Measurements from ENCODE around the gene PARD6G.

The PARD6G gene

GRCh38 chr18:80208620-80209019 lies 38.7 kb downstream of the PARD6G start:
- DNase-seq, result no peak
- TF ChIP-seq CTCF (IDR thresholded peaks at IDR 0.05; ENCODE audit: low read depth, low read length, missing control alignments), result no peak
- no peaks in the 10 kb centered on the region for H3K36me3 ChIP-seq (replicated peaks)
- in situ Hi-C loops (cut with HindIII; ENCODE audit: low pct_ligation_motif_present, low sequenced_read_pairs), result no loop called here
- no peak overlapping the region for H3K27ac ChIP-seq
- no peaks in the 10 kb centered on the region for H3K27me3 ChIP-seq (replicated peaks)
- no peak overlapping the region for H3K4me3 ChIP-seq (ENCODE audit: low read depth, low read length)

- Histone ChIP-seq H3K4me3 (ENCODE audit: low read depth, low read length) (no peak overlapping the region), H3K27ac (no peak overlapping the region), H3K27me3 (replicated peaks) (no peaks in the 10 kb centered on the region), H3K36me3 (replicated peaks) (no peaks in the 10 kb centered on the region)
- DNase-seq, result no peak
- in situ Hi-C loops (cut with HindIII; ENCODE audit: low pct_ligation_motif_present, low sequenced_read_pairs), result no loop called here
- no peak for TF ChIP-seq CTCF (IDR thresholded peaks at IDR 0.05; ENCODE audit: low read depth, low read length, missing control alignments)
Observed at GRCh38 chr18:80205294-80205693, 42.0 kb downstream of the PARD6G start.

GRCh38 chr18:80204142-80204541 lies 43.2 kb downstream of the PARD6G start:
- TF ChIP-seq CTCF (IDR thresholded peaks at IDR 0.05; ENCODE audit: low read depth, low read length, missing control alignments), result no peak
- in situ Hi-C loops (cut with HindIII; ENCODE audit: low pct_ligation_motif_present, low sequenced_read_pairs), result no loop called here
- DNase-seq, result no peak
- H3K4me3 ChIP-seq (ENCODE audit: low read depth, low read length), result no peak overlapping the region
- no peak overlapping the region for H3K27ac ChIP-seq
- H3K27me3 ChIP-seq (replicated peaks), result no peaks in the 10 kb centered on the region
- H3K36me3 ChIP-seq (replicated peaks), result no peaks in the 10 kb centered on the region

GRCh38 chr18:80203249-80203648 lies 44.1 kb downstream of the PARD6G start:
- no peak overlapping the region for H3K4me3 ChIP-seq (ENCODE audit: low read depth, low read length)
- DNase-seq, result no peak
- H3K27me3 ChIP-seq (replicated peaks), result no peaks in the 10 kb centered on the region
- TF ChIP-seq CTCF (IDR thresholded peaks at IDR 0.05; ENCODE audit: low read depth, low read length, missing control alignments), result no peak
- no peak overlapping the region for H3K27ac ChIP-seq
- H3K36me3 ChIP-seq (replicated peaks), result no peaks in the 10 kb centered on the region
- in situ Hi-C loops (cut with HindIII; ENCODE audit: low pct_ligation_motif_present, low sequenced_read_pairs), result no loop called here

- TF ChIP-seq CTCF (IDR thresholded peaks at IDR 0.05; ENCODE audit: low read depth, low read length, missing control alignments), result no peak
- in situ Hi-C loops (cut with HindIII; ENCODE audit: low pct_ligation_motif_present, low sequenced_read_pairs), result no loop called here
- Histone ChIP-seq H3K4me3 (ENCODE audit: low read depth, low read length) (no peak overlapping the region), H3K27ac (no peak overlapping the region), H3K27me3 (replicated peaks) (no peaks in the 10 kb centered on the region), H3K36me3 (replicated peaks) (no peaks in the 10 kb centered on the region)
- no peak for DNase-seq
Observed at GRCh38 chr18:80202264-80202998, 44.9 kb downstream of the PARD6G start.

GRCh38 chr18:80201739-80202138 lies 45.6 kb downstream of the PARD6G start:
- no peaks in the 10 kb centered on the region for H3K27me3 ChIP-seq (replicated peaks)
- no peaks in the 10 kb centered on the region for H3K36me3 ChIP-seq (replicated peaks)
- no peak overlapping the region for H3K27ac ChIP-seq
- no peak for TF ChIP-seq CTCF (IDR thresholded peaks at IDR 0.05; ENCODE audit: low read depth, low read length, missing control alignments)
- no peak for DNase-seq
- H3K4me3 ChIP-seq (ENCODE audit: low read depth, low read length), result no peak overlapping the region
- in situ Hi-C loops (cut with HindIII; ENCODE audit: low pct_ligation_motif_present, low sequenced_read_pairs), result no loop called here

All from brain microvascular endothelial cell (primary cell).